H1 (cell line): ENCODE data around the gene ADGRL3. TPM values are rescaled to one million over a fixed set of nuclear protein-coding genes. Genes with fewer than 3 reads are reported as not detected.

Experiments
- CBX8 ChIP-seq: fragments of 300-800, 300-1000 bp; sonication (generic); IDR thresholded peaks from 2 replicates; pipeline ENCODE4 v1.7.1; 2016; ENCODE audit warnings: low read depth, low read length, borderline replicate concordance
- RXRA ChIP-seq: IDR thresholded peaks from 2 replicates; pipeline ENCODE4 v1.6.1; 2011; ENCODE audit warnings: low read depth, mild to moderate bottlenecking, low read length, moderate library complexity; ENCODE audit not compliant: insufficient read depth
- SIRT6 ChIP-seq: IDR thresholded peaks from one replicate; pipeline ENCODE4 v1.7.1; 2012; ENCODE audit warnings: low read length, inconsistent platforms
- SP1 ChIP-seq: IDR thresholded peaks from 2 replicates; pipeline ENCODE4 v1.6.1; 2011; ENCODE audit warnings: low read depth, low read length
- polyA plus RNA-seq, 7 experiments: library from polyadenylated mRNA; depleted of rRNA in 3 of 7; stranded (reverse) in 5 of 7; unstranded in 2 of 7; fragments of >200 nt in 5 of 7; fragments of 200-250 nt in 2 of 7; gene quantifications; 1 replicate in 5 of 7; 2 replicates in 1 of 7; 4 replicates in 1 of 7; pipeline versions ENCODE4 v1.2.1 to v1.2.3, GENCODE V29; 2011 to 2013; ENCODE audit warnings: missing spikeins in 2 of 7, mixed read lengths in 2 of 7
- total RNA-seq: library from RNA; stranded (reverse); fragmentation: NEBNext Ultra II Directional; extraction: Animal tissue kit (Norgen Biotek cat#: 25700); gene quantifications from 2 replicates; pipeline ENCODE4 v1.2.1, GENCODE V29; 2021
- TF ChIP-seq, protein P1 (sequence below): fragments of 300-600 bp; sonication (generic); IDR thresholded peaks from 2 replicates; pipeline ENCODE4 v1.7.1; 2012; ENCODE audit warnings: low read length, moderate library complexity, mild to moderate bottlenecking, inconsistent platforms; ENCODE audit not compliant: insufficient replicate concordance

The ADGRL3 gene
- total and polyA plus RNA-seq, 2 of the 8 experiments (the other 6 are each of a cell fraction or from before 2014, with no cell fraction given) = 6.6 to 13.0 TPM

DNA sequence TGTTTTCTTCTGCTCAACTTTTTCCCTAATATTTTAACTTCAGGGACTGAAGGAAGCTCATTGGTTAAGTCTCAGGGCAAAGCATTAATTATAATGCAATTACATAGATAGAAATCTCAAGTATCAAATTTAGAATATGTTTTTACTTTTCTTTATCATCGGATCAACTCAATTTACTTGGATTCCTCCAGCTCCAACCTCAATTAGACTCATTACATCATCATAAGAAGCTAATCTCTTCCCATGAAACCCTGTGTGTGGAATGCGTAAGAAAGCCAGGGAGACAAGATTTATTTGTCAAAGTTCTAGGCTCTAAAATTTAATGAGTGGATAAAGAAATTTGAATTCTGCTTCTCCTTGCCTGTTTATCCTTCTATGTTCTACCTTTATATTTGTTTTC is 918.4 kb downstream of the ADGRL3 start (continued):
- TF ChIP-seq, protein P1, sequence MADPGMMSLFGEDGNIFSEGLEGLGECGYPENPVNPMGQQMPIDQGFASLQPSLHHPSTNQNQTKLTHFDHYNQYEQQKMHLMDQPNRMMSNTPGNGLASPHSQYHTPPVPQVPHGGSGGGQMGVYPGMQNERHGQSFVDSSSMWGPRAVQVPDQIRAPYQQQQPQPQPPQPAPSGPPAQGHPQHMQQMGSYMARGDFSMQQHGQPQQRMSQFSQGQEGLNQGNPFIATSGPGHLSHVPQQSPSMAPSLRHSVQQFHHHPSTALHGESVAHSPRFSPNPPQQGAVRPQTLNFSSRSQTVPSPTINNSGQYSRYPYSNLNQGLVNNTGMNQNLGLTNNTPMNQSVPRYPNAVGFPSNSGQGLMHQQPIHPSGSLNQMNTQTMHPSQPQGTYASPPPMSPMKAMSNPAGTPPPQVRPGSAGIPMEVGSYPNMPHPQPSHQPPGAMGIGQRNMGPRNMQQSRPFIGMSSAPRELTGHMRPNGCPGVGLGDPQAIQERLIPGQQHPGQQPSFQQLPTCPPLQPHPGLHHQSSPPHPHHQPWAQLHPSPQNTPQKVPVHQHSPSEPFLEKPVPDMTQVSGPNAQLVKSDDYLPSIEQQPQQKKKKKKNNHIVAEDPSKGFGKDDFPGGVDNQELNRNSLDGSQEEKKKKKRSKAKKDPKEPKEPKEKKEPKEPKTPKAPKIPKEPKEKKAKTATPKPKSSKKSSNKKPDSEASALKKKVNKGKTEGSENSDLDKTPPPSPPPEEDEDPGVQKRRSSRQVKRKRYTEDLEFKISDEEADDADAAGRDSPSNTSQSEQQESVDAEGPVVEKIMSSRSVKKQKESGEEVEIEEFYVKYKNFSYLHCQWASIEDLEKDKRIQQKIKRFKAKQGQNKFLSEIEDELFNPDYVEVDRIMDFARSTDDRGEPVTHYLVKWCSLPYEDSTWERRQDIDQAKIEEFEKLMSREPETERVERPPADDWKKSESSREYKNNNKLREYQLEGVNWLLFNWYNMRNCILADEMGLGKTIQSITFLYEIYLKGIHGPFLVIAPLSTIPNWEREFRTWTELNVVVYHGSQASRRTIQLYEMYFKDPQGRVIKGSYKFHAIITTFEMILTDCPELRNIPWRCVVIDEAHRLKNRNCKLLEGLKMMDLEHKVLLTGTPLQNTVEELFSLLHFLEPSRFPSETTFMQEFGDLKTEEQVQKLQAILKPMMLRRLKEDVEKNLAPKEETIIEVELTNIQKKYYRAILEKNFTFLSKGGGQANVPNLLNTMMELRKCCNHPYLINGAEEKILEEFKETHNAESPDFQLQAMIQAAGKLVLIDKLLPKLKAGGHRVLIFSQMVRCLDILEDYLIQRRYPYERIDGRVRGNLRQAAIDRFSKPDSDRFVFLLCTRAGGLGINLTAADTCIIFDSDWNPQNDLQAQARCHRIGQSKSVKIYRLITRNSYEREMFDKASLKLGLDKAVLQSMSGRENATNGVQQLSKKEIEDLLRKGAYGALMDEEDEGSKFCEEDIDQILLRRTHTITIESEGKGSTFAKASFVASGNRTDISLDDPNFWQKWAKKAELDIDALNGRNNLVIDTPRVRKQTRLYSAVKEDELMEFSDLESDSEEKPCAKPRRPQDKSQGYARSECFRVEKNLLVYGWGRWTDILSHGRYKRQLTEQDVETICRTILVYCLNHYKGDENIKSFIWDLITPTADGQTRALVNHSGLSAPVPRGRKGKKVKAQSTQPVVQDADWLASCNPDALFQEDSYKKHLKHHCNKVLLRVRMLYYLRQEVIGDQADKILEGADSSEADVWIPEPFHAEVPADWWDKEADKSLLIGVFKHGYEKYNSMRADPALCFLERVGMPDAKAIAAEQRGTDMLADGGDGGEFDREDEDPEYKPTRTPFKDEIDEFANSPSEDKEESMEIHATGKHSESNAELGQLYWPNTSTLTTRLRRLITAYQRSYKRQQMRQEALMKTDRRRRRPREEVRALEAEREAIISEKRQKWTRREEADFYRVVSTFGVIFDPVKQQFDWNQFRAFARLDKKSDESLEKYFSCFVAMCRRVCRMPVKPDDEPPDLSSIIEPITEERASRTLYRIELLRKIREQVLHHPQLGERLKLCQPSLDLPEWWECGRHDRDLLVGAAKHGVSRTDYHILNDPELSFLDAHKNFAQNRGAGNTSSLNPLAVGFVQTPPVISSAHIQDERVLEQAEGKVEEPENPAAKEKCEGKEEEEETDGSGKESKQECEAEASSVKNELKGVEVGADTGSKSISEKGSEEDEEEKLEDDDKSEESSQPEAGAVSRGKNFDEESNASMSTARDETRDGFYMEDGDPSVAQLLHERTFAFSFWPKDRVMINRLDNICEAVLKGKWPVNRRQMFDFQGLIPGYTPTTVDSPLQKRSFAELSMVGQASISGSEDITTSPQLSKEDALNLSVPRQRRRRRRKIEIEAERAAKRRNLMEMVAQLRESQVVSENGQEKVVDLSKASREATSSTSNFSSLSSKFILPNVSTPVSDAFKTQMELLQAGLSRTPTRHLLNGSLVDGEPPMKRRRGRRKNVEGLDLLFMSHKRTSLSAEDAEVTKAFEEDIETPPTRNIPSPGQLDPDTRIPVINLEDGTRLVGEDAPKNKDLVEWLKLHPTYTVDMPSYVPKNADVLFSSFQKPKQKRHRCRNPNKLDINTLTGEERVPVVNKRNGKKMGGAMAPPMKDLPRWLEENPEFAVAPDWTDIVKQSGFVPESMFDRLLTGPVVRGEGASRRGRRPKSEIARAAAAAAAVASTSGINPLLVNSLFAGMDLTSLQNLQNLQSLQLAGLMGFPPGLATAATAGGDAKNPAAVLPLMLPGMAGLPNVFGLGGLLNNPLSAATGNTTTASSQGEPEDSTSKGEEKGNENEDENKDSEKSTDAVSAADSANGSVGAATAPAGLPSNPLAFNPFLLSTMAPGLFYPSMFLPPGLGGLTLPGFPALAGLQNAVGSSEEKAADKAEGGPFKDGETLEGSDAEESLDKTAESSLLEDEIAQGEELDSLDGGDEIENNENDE = no peak
- TF ChIP-seq CBX8 (no peak), RXRA (no peak), SIRT6 (no peak), SP1 (no peak)
- TF ChIP-seq, all 59 proteins: peak for 0
